OCI-LY1 (cell line): ENCODE measurements around the gene E2F6.

ENCODE experiments used
- H2AFZ ChIP-seq: fragments of 200-600 bp; sonication (generic), shearing (Covaris generic); 2 replicates; pipeline ENCODE4 v1.6.0; 2014; ENCODE audit warnings: antibody characterized with exemption, mild to moderate bottlenecking, low read length
- H3F3A ChIP-seq: fragments of 200-600 bp; sonication (generic), shearing (Covaris generic); 2 replicates; pipeline ENCODE4 v1.6.0; 2014; ENCODE audit warnings: mild to moderate bottlenecking, antibody characterized with exemption, low read length, moderate library complexity; ENCODE audit not compliant: insufficient read depth
- H3K27ac ChIP-seq: fragments of 200-600 bp; sonication (generic); 2 replicates; pipeline ENCODE4 v1.5.1; 2014; ENCODE audit warnings: low read length, mixed run types, mild to moderate bottlenecking, low read depth; ENCODE audit not compliant: poor library complexity, severe bottlenecking
- H3K27me3 ChIP-seq: fragments of 200-600 bp; sonication (generic); 2 replicates; pipeline ENCODE4 v1.6.0; 2014; ENCODE audit warnings: antibody characterized with exemption, mild to moderate bottlenecking, low read length, moderate library complexity; ENCODE audit not compliant: insufficient read depth
- H3K36me3 ChIP-seq: fragments of 200-600 bp; sonication (generic); 2 replicates; pipeline ENCODE4 v1.6.1; 2014; ENCODE audit warnings: mild to moderate bottlenecking, antibody characterized with exemption, low read length, moderate library complexity, mixed read lengths; ENCODE audit not compliant: insufficient read depth
- H3K4me1 ChIP-seq: fragments of 200-600 bp; sonication (generic); 2 replicates; pipeline ENCODE4 v1.5.1; 2014; ENCODE audit warnings: mild to moderate bottlenecking, low read length, moderate library complexity; ENCODE audit not compliant: insufficient read depth, severe bottlenecking
- H3K4me2 ChIP-seq: fragments of 200-600 bp; sonication (generic), shearing (Covaris generic); 2 replicates; pipeline ENCODE4 v1.6.1; 2014; ENCODE audit warnings: low read length
- H3K4me3 ChIP-seq: fragments of 200-600 bp; sonication (generic); 2 replicates; pipeline ENCODE4 v1.5.1; 2014; ENCODE audit warnings: low read length, low read depth, mild to moderate bottlenecking, mixed read lengths; ENCODE audit not compliant: poor library complexity, severe bottlenecking
- H3K79me2 ChIP-seq: fragments of 200-600 bp; shearing (Covaris generic); 2 replicates; pipeline ENCODE4 v1.6.1; 2016; ENCODE audit warnings: mixed run types, low read length, mixed read lengths; ENCODE audit not compliant: insufficient read depth
- H3K9ac ChIP-seq: fragments of 200-600 bp; sonication (generic), shearing (Covaris generic); 2 replicates; pipeline ENCODE4 v1.6.1; 2014; ENCODE audit warnings: mild to moderate bottlenecking, low read length, mixed read lengths
- H3K9me2 ChIP-seq: fragments of 200-600 bp; sonication (generic), shearing (Covaris generic); 2 replicates; pipeline ENCODE4 v1.6.1; 2014; ENCODE audit warnings: low read depth, mild to moderate bottlenecking, low read length, mixed read lengths
- H3K9me3 ChIP-seq: fragments of 200-600 bp; shearing (Covaris generic); 2 replicates; pipeline ENCODE4 v1.6.1; 2014; ENCODE audit warnings: low read length, mixed read lengths
- H4K20me1 ChIP-seq: fragments of 200-600 bp; sonication (generic), shearing (Covaris generic); 2 replicates; pipeline ENCODE4 v1.6.0; 2016; ENCODE audit warnings: mild to moderate bottlenecking, low read length; ENCODE audit not compliant: insufficient read depth
- CTCF ChIP-seq: fragments of 200-600 bp; sonication (generic), shearing (Covaris generic); IDR thresholded peaks from 2 replicates; pipeline ENCODE4 v1.5.1; 2017; ENCODE audit warnings: mild to moderate bottlenecking, antibody characterized with exemption, low read length, moderate library complexity, mixed read lengths
- EZH2 ChIP-seq: fragments of 200-600 bp; sonication (generic), shearing (Covaris generic); IDR thresholded peaks from 2 replicates; pipeline ENCODE4 v1.8.0; 2017; ENCODE audit warnings: borderline replicate concordance, mixed run types, mild to moderate bottlenecking, antibody characterized with exemption, low read length, moderate library complexity, mixed read lengths

E2F6 gene

GRCh38 chr2:11498543-11499034 is 32.6 kb upstream of the E2F6 start:
- H3K9me2 ChIP-seq, result no peaks in the 10 kb centered on the region
- H3K36me3 ChIP-seq, result peaks cover 4% of the 10 kb centered on the region; the same call in 1 of the 2 replicates
- no peaks in the 10 kb centered on the region for H4K20me1 ChIP-seq
- no peak overlapping the region for H2AFZ ChIP-seq
- TF ChIP-seq EZH2, result no peak
- TF ChIP-seq CTCF, result no peak
- H3F3A ChIP-seq, result no peaks in the 10 kb centered on the region
- no peak overlapping the region for H3K27ac ChIP-seq
- H3K9ac ChIP-seq, result 0 out of 2 replicates have a peak overlapping the region, but pooled peaks have one; percentile 1
- H3K4me1 ChIP-seq, result peaks cover 27% of the 10 kb centered on the region
- no peak overlapping the region for H3K4me3 ChIP-seq
- H3K79me2 ChIP-seq, result no peaks in the 10 kb centered on the region
- H3K9me3 ChIP-seq, result 0 out of 2 replicates have a peak, but pooled peaks cover 6% of the 10 kb centered on the region
- H3K27me3 ChIP-seq, result no peaks in the 10 kb centered on the region
- peak overlapping the region; percentile 41; the same call in 1 of the 2 replicates for H3K4me2 ChIP-seq

GRCh38 chr2:11495844-11496681 is 30.1 kb upstream of the E2F6 start:
- no peaks in the 10 kb centered on the region for H3K27me3 ChIP-seq
- H2AFZ ChIP-seq, result no peak overlapping the region
- H3K9me2 ChIP-seq, result no peaks in the 10 kb centered on the region
- no peaks in the 10 kb centered on the region for H3F3A ChIP-seq
- H3K9me3 ChIP-seq, result no peaks in the 10 kb centered on the region
- no peaks in the 10 kb centered on the region for H3K36me3 ChIP-seq
- H3K4me1 ChIP-seq, result peaks cover 27% of the 10 kb centered on the region
- H4K20me1 ChIP-seq, result no peaks in the 10 kb centered on the region
- H3K79me2 ChIP-seq, result no peaks in the 10 kb centered on the region
- H3K4me2 ChIP-seq, result no peak overlapping the region
- TF ChIP-seq CTCF, result no peak
- no peak for TF ChIP-seq EZH2
- no peak overlapping the region for H3K4me3 ChIP-seq
- no peak overlapping the region for H3K9ac ChIP-seq
- no peak overlapping the region for H3K27ac ChIP-seq

GRCh38 chr2:11494310-11494709 is 28.3 kb upstream of the E2F6 start:
- Histone ChIP-seq H2AFZ (no peak overlapping the region), H3K9me2 (no peaks in the 10 kb centered on the region), H4K20me1 (no peaks in the 10 kb centered on the region), H3K9ac (no peak overlapping the region), H3K27ac (no peak overlapping the region), H3K4me3 (no peak overlapping the region), H3K36me3 (no peaks in the 10 kb centered on the region; the same call in 1 of the 2 replicates), H3K27me3 (no peaks in the 10 kb centered on the region), H3K4me1 (peaks cover 19% of the 10 kb centered on the region), H3K79me2 (no peaks in the 10 kb centered on the region), H3F3A (no peaks in the 10 kb centered on the region), H3K4me2 (no peak overlapping the region), H3K9me3 (peaks cover 3% of the 10 kb centered on the region)
- TF ChIP-seq CTCF, result no peak
- TF ChIP-seq EZH2, result no peak
